ENCODE measurements around the gene PCOLCE2. TPM values are rescaled to one million over a fixed set of nuclear protein-coding genes. Genes with fewer than 3 reads are reported as not detected.
A peak's percentile ranks its signal among the peaks of the same experiment; 100 is the strongest.

Gene PCOLCE2
- total and polyA plus RNA-seq, 2 of the 8 experiments (the other 6 are each of a cell fraction or from before 2014, with no cell fraction given) = 11.1 to 12.6 TPM

DNA sequence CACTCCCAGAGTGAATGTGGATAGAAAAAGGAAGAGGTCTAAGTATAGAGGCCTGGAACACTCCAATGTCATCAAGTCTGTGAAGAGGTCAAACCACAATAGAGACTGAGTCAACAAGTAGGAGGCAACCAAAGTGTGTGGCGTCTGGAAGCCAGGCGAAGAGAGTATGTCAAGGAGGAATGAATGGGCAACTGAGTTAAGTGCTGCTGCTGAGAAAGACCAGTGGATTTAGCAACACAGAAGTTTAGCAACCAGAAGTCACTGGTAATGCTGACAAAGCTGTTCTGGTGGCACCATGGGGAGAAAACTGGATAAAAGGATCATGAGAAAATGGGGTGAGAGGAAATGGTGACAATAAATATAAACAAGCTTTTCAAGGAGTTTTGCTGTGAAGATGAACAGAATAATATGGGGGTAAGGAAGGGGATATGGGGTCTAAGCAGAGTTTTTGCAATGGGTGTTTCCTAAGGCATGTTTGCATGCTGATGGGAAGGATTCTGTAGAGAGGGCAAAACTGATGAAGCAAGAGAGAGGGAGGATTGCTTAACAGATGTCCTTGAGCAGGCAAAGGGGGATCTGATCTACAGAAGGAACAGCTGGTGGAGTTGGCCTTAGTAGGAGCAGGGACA, 38.4 kb downstream of the PCOLCE2 start:
- no peaks in the 10 kb centered on the region for H4K20me1 ChIP-seq (replicated peaks in 1 of 2; ENCODE audit: control insufficient read depth in 1 of 2, insufficient read depth in 2 of 2, low read length in 2 of 2)
- no peak overlapping the region for H3K4me3 ChIP-seq (ENCODE audit: extremely low read depth in 1 of 4, insufficient read depth in 2 of 4, low read depth in 3 of 4, low read length in 4 of 4)
- no peak overlapping the region for H2BK12ac ChIP-seq (ENCODE audit: low read depth, low read length)
- H2BK5ac ChIP-seq (ENCODE audit: low read depth, low read length) = no peak overlapping the region
- H2AK5ac ChIP-seq (ENCODE audit: low read depth, low read length) = no peak overlapping the region
- TF ChIP-seq SP1 (IDR thresholded peaks at IDR 0.05; ENCODE audit: low read depth, low read length) (no peak), MAFK (IDR thresholded peaks at IDR 0.05; ENCODE audit: low read depth, low read length) (peak; percentile 28; the same call in 1 of the 2 replicates), SIRT6 (IDR thresholded peaks at IDR 0.05; ENCODE audit: low read length) (no peak), TAF1 (IDR thresholded peaks at IDR 0.05; ENCODE audit: low read depth, low read length) (no peak), KDM4A (IDR thresholded peaks at IDR 0.05; ENCODE audit: low read depth, low read length, severe bottlenecking) (no peak), TBP (IDR thresholded peaks at IDR 0.05; ENCODE audit: low read depth, low read length) (no peak), RXRA (IDR thresholded peaks at IDR 0.05; ENCODE audit: insufficient read depth, low read depth, low read length) (no peak), PHF8 (conservative IDR thresholded peaks at IDR 0.05; ENCODE audit: low read depth, low read length) (no peak), CEBPB (IDR thresholded peaks at IDR 0.05; ENCODE audit: low read depth, low read length) (peak; percentile 89), SUZ12 (IDR thresholded peaks at IDR 0.05; ENCODE audit: low read length) (no peak)
- no peak overlapping the region for H2BK120ac ChIP-seq (replicated peaks; ENCODE audit: low read depth, low read length)
- no peak overlapping the region for H4K5ac ChIP-seq (ENCODE audit: insufficient read length, low read depth, low read length)
- DNase-seq (ENCODE audit: low read depth in 1 of 2, low spot score in 2 of 2) = no peak
- H3K27me3 ChIP-seq (replicated peaks in 1 of 4; ENCODE audit: control insufficient read depth in 3 of 4, extremely low read depth in 1 of 4, insufficient read depth in 3 of 4, low read length in 3 of 4) = no peaks in the 10 kb centered on the region
- ChIA-PET CTCF (ENCODE audit: partially characterized antibody) (interaction anchor here (0.8 to 1.3 kb wide), 5 partner anchors 11 to 54 kb away, joined by 3 to 5 read pairs (median 3); no protein-coding TSS in a partner anchor), POLR2A (ENCODE audit: partially characterized antibody) (interaction anchor here (0.8 kb wide), 1 partner anchor 10 kb away, joined by 3 read pairs; no protein-coding TSS in a partner anchor)
- H4K8ac ChIP-seq (ENCODE audit: extremely low read depth, insufficient read depth, low read length) = no peak overlapping the region; the same call in 1 of the 2 replicates
- no peaks in the 10 kb centered on the region for H3K79me2 ChIP-seq (ENCODE audit: control insufficient read depth in 1 of 2, insufficient read depth in 2 of 2, low read length in 2 of 2)
- H2BK15ac ChIP-seq (ENCODE audit: low read length) = no peak overlapping the region
- no peak overlapping the region for H4K91ac ChIP-seq (replicated peaks; ENCODE audit: insufficient read length, low read length)
- peaks cover 0 to 6% (median 0%) of the 10 kb centered on the region in 4 experiments; a peak in 2 of 8 replicates for H3K36me3 ChIP-seq (ENCODE audit: control insufficient read depth in 2 of 4, insufficient read depth in 4 of 4, low read length in 3 of 4)
- H3K18ac ChIP-seq (ENCODE audit: extremely low read depth, low read length) = no peak overlapping the region
- no peak overlapping the region for H2BK20ac ChIP-seq (ENCODE audit: low read length)
- no peak for FAIRE-seq
- no peak overlapping the region for H3K4ac ChIP-seq (replicated peaks; ENCODE audit: insufficient read length, low read depth, low read length)
- H3K4me2 ChIP-seq (ENCODE audit: insufficient read depth in 1 of 2, low read depth in 2 of 2, low read length in 2 of 2) = no peak overlapping the region
- H3K4me1 ChIP-seq (replicated peaks in 1 of 4; ENCODE audit: control insufficient read depth in 3 of 4, insufficient read depth in 4 of 4, low read length in 3 of 4) = peaks cover 0 to 9% (median 6%) of the 10 kb centered on the region in 4 experiments; a peak in 5 of 7 replicates
- no peak overlapping the region for H3K14ac ChIP-seq (ENCODE audit: insufficient read length)
- no peaks in the 10 kb centered on the region for H3K9me3 ChIP-seq (ENCODE audit: insufficient read depth in 2 of 2, low read depth in 1 of 2, low read length in 1 of 2)
- H3K27ac ChIP-seq (ENCODE audit: low read depth, low read length) = no peak overlapping the region
- no peak overlapping the region for H3K56ac ChIP-seq (replicated peaks; ENCODE audit: insufficient read length, low read depth, low read length)
- no peak overlapping the region for H2AFZ ChIP-seq (ENCODE audit: low read length)
- no peak overlapping the region for H3K23ac ChIP-seq (ENCODE audit: insufficient read length)
- 82% methylated on average over 2 of the region's 2 CpGs; no CpG with 5 or more reads in 1 of the 2 experiments for WGBS, 2 experiments (ENCODE audit: extremely low coverage in 1 of 2, insufficient coverage in 1 of 2, insufficient read length in 1 of 2, insufficient replicate concordance in 2 of 2, low coverage in 1 of 2, low lambda C conversion rate in 2 of 2, missing lambda C conversion rate in 1 of 2)
- H3K9ac ChIP-seq (replicated peaks in 1 of 4; ENCODE audit: extremely low read depth in 1 of 4, low read depth in 3 of 4, low read length in 3 of 4) = no peak overlapping the region
- H3K23me2 ChIP-seq (ENCODE audit: low read depth, low read length) = no peaks in the 10 kb centered on the region
- H3K79me1 ChIP-seq (ENCODE audit: low read depth, low read length) = no peaks in the 10 kb centered on the region

Measured in H1 (cell line).